WTC11 (cell line): ENCODE measurements around the gene EML6. TPM values are rescaled to one million over a fixed set of nuclear protein-coding genes. Genes with fewer than 3 reads are reported as not detected.

ENCODE experiments used
- ATAC-seq: fragments of 200-7000 bp; cut with Tn5 transposase; 2 replicates; pipeline ENCODE4 v1.10.0; 2021; ENCODE audit warnings: mild to moderate bottlenecking, moderate library complexity
- CTCF ChIA-PET: fragments of 300-600 bp; sonication (Branson Sonifier 250); formaldehyde crosslinking; loops from one replicate; lab custom pipeline; 2021; ENCODE audit warnings: antibody characterized with exemption; lab: Charles Lee
- POLR2A ChIA-PET: fragments of 350-600 bp; sonication (Branson Sonifier 250); formaldehyde crosslinking; loops from one replicate; lab custom pipeline; 2021; ENCODE audit warnings: antibody characterized with exemption; lab: Charles Lee
- DNase-seq: peaks from one replicate; pipeline ENCODE4 v3.0.0; 2021; ENCODE audit warnings: low spot score
- H3K27ac Mint-ChIP-seq: 2 replicates; pipeline ENCODE4 v1.8.0; 2021; ENCODE audit warnings: mixed read lengths
- H3K27me3 Mint-ChIP-seq: 2 replicates; pipeline ENCODE4 v1.8.0; 2021; ENCODE audit warnings: low read depth, mild to moderate bottlenecking, moderate library complexity, mixed read lengths
- H3K36me3 Mint-ChIP-seq: 2 replicates; pipeline ENCODE4 v1.8.0; 2021; ENCODE audit warnings: mixed read lengths
- H3K4me1 Mint-ChIP-seq: 2 replicates; pipeline ENCODE4 v1.8.0; 2022; ENCODE audit warnings: mixed read lengths
- H3K4me3 Mint-ChIP-seq: 2 replicates; pipeline ENCODE4 v1.8.0; 2021; ENCODE audit warnings: mild to moderate bottlenecking, moderate library complexity, mixed read lengths
- H3K9me3 Mint-ChIP-seq: 2 replicates; pipeline ENCODE4 v1.8.0; 2021; ENCODE audit warnings: mixed read lengths
- ELF4 ChIP-seq: sonication (generic); formaldehyde crosslinking; IDR thresholded peaks from 2 replicates; pipeline ENCODE4 v1.8.1; 2022; ENCODE audit warnings: low read depth, mild to moderate bottlenecking, moderate library complexity, missing genetic modification reagents
- GABPB1 ChIP-seq: sonication (generic); formaldehyde crosslinking; IDR thresholded peaks from 2 replicates; pipeline ENCODE4 v1.8.1; 2023; ENCODE audit warnings: mild to moderate bottlenecking, missing genetic modification reagents
- GRHL2 ChIP-seq: fragments of 250-450 bp; sonication (Bioruptor Pico); IDR thresholded peaks from 2 replicates; pipeline ENCODE4 v1.8.0; 2022; ENCODE audit warnings: mild to moderate bottlenecking, moderate library complexity; ENCODE audit not compliant: insufficient replicate concordance, severe bottlenecking
- IRF2 ChIP-seq: sonication (generic); formaldehyde crosslinking; IDR thresholded peaks from 2 replicates; pipeline ENCODE4 v1.8.0; 2022; ENCODE audit warnings: low read depth, missing genetic modification reagents, borderline replicate concordance
- JUN ChIP-seq: sonication (generic); formaldehyde crosslinking; IDR thresholded peaks from 2 replicates; pipeline ENCODE4 v1.8.0; 2023; ENCODE audit warnings: mild to moderate bottlenecking, missing genetic modification reagents
- NFE2L1 ChIP-seq: sonication (generic); formaldehyde crosslinking; IDR thresholded peaks from 2 replicates; pipeline ENCODE4 v1.8.1; 2023; ENCODE audit warnings: missing genetic modification reagents
- RELA ChIP-seq: sonication (generic); formaldehyde crosslinking; IDR thresholded peaks from 2 replicates; pipeline ENCODE4 v1.8.1; 2022; ENCODE audit warnings: missing genetic modification reagents, mild to moderate bottlenecking, borderline replicate concordance
- TCF7 ChIP-seq: sonication (generic); formaldehyde crosslinking; IDR thresholded peaks from 2 replicates; pipeline ENCODE4 v1.8.0; 2022; ENCODE audit warnings: mild to moderate bottlenecking, low read depth, missing genetic modification reagents, moderate library complexity
- TP53 ChIP-seq: sonication (generic); formaldehyde crosslinking; IDR thresholded peaks from 2 replicates; pipeline ENCODE4 v1.8.1; 2023; ENCODE audit warnings: mild to moderate bottlenecking, missing genetic modification reagents
- ZNF671 ChIP-seq: fragments of 250-450 bp; sonication (Bioruptor Pico); IDR thresholded peaks from 2 replicates; pipeline ENCODE4 v1.8.0; 2021; ENCODE audit warnings: mild to moderate bottlenecking
- total RNA-seq: library from RNA; stranded (reverse); gene quantifications from 3 replicates; pipeline ENCODE4 v1.2.3, GENCODE V29; 2021
- TF ChIP-seq, protein P1 (sequence below): fragments of 250-450 bp; sonication (Bioruptor Pico); conservative IDR thresholded peaks from 2 replicates; pipeline ENCODE4 v1.9.0; 2021; ENCODE audit warnings: mild to moderate bottlenecking
- TF ChIP-seq, protein P2 (sequence below): sonication (generic); formaldehyde crosslinking; conservative IDR thresholded peaks from 2 replicates; pipeline ENCODE4 v1.8.1; 2023; ENCODE audit warnings: mild to moderate bottlenecking, low read depth, missing genetic modification reagents, moderate library complexity
- TF ChIP-seq, protein P3 (sequence below): sonication (generic); formaldehyde crosslinking; IDR thresholded peaks from 2 replicates; pipeline ENCODE4 v1.8.1; 2023; ENCODE audit warnings: mild to moderate bottlenecking, missing genetic modification reagents, moderate library complexity
- TF ChIP-seq, protein P4 (sequence below): fragments of 250-450 bp; sonication (Bioruptor Pico); IDR thresholded peaks from 2 replicates; pipeline ENCODE4 v1.9.0; 2021; ENCODE audit warnings: mild to moderate bottlenecking
- TF ChIP-seq, protein P5 (sequence below): sonication (generic); formaldehyde crosslinking; IDR thresholded peaks from 2 replicates; pipeline ENCODE4 v1.8.0; 2022; ENCODE audit warnings: mild to moderate bottlenecking, missing genetic modification reagents
- TF ChIP-seq, protein P6 (sequence below): sonication (generic); formaldehyde crosslinking; IDR thresholded peaks from 2 replicates; pipeline ENCODE4 v1.8.0; 2022; ENCODE audit warnings: mild to moderate bottlenecking, missing genetic modification reagents
- TF ChIP-seq, protein P7 (sequence below): sonication (generic); formaldehyde crosslinking; IDR thresholded peaks from 2 replicates; pipeline ENCODE4 v1.8.1; 2022; ENCODE audit warnings: low read depth, mild to moderate bottlenecking, moderate library complexity, missing genetic modification reagents, borderline replicate concordance
- TF ChIP-seq, protein P8 (sequence below): sonication (generic); formaldehyde crosslinking; IDR thresholded peaks from 2 replicates; pipeline ENCODE4 v1.8.1; 2023; ENCODE audit warnings: mild to moderate bottlenecking, missing genetic modification reagents, borderline replicate concordance
- TF ChIP-seq, protein P9 (sequence below): sonication (generic); formaldehyde crosslinking; IDR thresholded peaks from 2 replicates; pipeline ENCODE4 v1.8.0; 2023; ENCODE audit warnings: missing genetic modification reagents

EML6 gene
- total RNA-seq, 1 experiment from 2014 or later: 2.1 TPM

DNA sequence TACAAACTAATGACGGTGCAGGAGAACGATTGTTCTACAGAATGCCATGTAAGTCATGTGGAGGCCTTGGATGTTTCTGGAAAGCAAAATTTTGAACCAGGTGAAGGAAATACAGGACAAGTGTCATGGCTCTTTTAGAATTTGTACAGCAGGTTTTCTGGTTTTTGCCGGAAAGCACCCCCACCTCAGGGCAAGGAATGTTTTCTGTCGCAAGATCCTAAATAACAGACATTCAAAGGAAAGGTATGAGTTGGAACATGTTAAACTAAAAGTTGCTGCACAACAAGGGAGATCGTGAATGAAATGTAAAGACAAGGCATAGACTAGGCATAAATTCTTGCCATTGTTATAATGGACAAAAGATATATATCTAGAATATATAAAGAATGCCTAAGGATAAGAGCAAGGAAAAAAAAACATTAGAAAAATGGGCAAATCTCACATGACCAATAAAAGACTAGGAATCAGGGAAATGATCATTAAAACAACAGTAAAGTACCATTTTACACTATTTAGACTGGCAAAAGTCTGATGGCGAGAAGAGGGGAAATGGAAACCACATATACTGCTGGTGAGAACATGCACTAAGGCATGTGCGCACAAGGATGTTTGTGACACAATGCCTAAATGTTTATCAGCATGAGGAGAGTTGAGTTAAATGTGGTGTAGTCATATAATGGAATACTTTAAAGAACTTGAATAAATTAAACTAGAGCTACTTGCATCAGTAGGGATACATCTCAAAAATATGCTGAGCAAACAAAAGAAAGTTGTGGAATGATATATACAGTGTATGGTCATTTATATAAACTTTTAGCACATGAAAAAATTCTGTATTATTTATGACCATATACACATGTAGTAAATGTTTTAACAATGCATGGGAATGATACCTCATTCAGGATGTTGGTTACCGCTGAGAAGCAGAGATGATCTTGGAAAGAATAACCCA, 127.0 kb downstream of the EML6 start:
- no peak overlapping the region for H3K27ac Mint-ChIP-seq
- H3K9me3 Mint-ChIP-seq: no peaks in the 10 kb centered on the region
- ATAC-seq: no peak
- no peak overlapping the region for H3K4me3 Mint-ChIP-seq
- no peaks in the 10 kb centered on the region for H3K4me1 Mint-ChIP-seq
- H3K36me3 Mint-ChIP-seq: no peaks in the 10 kb centered on the region
- CTCF ChIA-PET: no interaction called here
- TF ChIP-seq, protein P1, sequence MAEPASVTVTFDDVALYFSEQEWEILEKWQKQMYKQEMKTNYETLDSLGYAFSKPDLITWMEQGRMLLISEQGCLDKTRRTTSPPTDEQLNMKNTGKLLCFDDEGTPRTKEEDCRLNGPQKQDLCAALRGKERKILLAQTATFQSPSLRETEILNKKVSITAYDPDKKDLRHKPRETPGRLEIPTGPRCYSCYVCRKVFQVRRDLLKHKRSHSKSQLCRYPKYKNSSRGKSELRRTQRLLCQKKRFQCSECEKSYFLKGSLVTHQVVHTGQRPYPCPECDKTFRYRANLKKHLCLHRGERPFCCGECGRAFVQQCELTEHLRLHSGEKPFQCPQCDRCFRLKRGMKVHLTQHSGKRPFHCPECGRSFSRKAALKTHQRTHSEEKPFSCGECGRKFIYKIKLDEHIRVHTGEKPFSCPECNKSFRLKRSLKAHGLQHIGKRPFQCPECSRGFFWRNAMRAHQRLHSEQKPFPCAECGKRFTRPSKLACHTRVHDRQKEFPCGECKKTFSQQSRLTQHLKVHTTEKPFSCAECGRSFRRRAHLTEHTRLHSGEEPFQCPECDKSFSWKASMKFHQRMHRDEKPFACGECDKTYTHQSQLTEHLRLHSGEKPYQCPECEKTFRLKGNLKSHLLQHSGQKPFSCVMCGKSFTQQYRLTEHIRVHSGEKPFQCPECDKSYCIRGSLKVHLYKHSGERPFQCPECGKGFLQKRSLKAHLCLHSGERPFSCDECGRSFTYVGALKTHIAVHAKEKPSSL (CRISPR knock-in tag): no peak
- TF ChIP-seq, protein P2, sequence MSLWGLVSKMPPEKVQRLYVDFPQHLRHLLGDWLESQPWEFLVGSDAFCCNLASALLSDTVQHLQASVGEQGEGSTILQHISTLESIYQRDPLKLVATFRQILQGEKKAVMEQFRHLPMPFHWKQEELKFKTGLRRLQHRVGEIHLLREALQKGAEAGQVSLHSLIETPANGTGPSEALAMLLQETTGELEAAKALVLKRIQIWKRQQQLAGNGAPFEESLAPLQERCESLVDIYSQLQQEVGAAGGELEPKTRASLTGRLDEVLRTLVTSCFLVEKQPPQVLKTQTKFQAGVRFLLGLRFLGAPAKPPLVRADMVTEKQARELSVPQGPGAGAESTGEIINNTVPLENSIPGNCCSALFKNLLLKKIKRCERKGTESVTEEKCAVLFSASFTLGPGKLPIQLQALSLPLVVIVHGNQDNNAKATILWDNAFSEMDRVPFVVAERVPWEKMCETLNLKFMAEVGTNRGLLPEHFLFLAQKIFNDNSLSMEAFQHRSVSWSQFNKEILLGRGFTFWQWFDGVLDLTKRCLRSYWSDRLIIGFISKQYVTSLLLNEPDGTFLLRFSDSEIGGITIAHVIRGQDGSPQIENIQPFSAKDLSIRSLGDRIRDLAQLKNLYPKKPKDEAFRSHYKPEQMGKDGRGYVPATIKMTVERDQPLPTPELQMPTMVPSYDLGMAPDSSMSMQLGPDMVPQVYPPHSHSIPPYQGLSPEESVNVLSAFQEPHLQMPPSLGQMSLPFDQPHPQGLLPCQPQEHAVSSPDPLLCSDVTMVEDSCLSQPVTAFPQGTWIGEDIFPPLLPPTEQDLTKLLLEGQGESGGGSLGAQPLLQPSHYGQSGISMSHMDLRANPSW: no peak
- TF ChIP-seq TCF7 (CRISPR knock-in tag) (no peak), RELA (no peak), GRHL2 (CRISPR knock-in tag) (no peak), TP53 (CRISPR knock-in tag) (no peak), JUN (CRISPR knock-in tag) (no peak), GABPB1 (CRISPR knock-in tag) (no peak), ZNF671 (no peak), ELF4 (CRISPR knock-in tag) (no peak), NFE2L1 (no peak), IRF2 (CRISPR knock-in tag) (no peak)
- TF ChIP-seq, protein P3, sequence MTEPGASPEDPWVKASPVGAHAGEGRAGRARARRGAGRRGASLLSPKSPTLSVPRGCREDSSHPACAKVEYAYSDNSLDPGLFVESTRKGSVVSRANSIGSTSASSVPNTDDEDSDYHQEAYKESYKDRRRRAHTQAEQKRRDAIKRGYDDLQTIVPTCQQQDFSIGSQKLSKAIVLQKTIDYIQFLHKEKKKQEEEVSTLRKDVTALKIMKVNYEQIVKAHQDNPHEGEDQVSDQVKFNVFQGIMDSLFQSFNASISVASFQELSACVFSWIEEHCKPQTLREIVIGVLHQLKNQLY (CRISPR knock-in tag): no peak
- TF ChIP-seq, protein P4, sequence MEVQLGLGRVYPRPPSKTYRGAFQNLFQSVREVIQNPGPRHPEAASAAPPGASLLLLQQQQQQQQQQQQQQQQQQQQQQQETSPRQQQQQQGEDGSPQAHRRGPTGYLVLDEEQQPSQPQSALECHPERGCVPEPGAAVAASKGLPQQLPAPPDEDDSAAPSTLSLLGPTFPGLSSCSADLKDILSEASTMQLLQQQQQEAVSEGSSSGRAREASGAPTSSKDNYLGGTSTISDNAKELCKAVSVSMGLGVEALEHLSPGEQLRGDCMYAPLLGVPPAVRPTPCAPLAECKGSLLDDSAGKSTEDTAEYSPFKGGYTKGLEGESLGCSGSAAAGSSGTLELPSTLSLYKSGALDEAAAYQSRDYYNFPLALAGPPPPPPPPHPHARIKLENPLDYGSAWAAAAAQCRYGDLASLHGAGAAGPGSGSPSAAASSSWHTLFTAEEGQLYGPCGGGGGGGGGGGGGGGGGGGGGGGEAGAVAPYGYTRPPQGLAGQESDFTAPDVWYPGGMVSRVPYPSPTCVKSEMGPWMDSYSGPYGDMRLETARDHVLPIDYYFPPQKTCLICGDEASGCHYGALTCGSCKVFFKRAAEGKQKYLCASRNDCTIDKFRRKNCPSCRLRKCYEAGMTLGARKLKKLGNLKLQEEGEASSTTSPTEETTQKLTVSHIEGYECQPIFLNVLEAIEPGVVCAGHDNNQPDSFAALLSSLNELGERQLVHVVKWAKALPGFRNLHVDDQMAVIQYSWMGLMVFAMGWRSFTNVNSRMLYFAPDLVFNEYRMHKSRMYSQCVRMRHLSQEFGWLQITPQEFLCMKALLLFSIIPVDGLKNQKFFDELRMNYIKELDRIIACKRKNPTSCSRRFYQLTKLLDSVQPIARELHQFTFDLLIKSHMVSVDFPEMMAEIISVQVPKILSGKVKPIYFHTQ (CRISPR knock-in tag): no peak
- TF ChIP-seq, protein P5, sequence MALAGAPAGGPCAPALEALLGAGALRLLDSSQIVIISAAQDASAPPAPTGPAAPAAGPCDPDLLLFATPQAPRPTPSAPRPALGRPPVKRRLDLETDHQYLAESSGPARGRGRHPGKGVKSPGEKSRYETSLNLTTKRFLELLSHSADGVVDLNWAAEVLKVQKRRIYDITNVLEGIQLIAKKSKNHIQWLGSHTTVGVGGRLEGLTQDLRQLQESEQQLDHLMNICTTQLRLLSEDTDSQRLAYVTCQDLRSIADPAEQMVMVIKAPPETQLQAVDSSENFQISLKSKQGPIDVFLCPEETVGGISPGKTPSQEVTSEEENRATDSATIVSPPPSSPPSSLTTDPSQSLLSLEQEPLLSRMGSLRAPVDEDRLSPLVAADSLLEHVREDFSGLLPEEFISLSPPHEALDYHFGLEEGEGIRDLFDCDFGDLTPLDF (CRISPR knock-in tag): no peak
- TF ChIP-seq, protein P6, sequence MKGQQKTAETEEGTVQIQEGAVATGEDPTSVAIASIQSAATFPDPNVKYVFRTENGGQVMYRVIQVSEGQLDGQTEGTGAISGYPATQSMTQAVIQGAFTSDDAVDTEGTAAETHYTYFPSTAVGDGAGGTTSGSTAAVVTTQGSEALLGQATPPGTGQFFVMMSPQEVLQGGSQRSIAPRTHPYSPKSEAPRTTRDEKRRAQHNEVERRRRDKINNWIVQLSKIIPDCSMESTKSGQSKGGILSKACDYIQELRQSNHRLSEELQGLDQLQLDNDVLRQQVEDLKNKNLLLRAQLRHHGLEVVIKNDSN (CRISPR knock-in tag): no peak
- TF ChIP-seq, protein P7, sequence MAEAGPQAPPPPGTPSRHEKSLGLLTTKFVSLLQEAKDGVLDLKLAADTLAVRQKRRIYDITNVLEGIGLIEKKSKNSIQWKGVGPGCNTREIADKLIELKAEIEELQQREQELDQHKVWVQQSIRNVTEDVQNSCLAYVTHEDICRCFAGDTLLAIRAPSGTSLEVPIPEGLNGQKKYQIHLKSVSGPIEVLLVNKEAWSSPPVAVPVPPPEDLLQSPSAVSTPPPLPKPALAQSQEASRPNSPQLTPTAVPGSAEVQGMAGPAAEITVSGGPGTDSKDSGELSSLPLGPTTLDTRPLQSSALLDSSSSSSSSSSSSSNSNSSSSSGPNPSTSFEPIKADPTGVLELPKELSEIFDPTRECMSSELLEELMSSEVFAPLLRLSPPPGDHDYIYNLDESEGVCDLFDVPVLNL: no peak
- TF ChIP-seq, protein P8, sequence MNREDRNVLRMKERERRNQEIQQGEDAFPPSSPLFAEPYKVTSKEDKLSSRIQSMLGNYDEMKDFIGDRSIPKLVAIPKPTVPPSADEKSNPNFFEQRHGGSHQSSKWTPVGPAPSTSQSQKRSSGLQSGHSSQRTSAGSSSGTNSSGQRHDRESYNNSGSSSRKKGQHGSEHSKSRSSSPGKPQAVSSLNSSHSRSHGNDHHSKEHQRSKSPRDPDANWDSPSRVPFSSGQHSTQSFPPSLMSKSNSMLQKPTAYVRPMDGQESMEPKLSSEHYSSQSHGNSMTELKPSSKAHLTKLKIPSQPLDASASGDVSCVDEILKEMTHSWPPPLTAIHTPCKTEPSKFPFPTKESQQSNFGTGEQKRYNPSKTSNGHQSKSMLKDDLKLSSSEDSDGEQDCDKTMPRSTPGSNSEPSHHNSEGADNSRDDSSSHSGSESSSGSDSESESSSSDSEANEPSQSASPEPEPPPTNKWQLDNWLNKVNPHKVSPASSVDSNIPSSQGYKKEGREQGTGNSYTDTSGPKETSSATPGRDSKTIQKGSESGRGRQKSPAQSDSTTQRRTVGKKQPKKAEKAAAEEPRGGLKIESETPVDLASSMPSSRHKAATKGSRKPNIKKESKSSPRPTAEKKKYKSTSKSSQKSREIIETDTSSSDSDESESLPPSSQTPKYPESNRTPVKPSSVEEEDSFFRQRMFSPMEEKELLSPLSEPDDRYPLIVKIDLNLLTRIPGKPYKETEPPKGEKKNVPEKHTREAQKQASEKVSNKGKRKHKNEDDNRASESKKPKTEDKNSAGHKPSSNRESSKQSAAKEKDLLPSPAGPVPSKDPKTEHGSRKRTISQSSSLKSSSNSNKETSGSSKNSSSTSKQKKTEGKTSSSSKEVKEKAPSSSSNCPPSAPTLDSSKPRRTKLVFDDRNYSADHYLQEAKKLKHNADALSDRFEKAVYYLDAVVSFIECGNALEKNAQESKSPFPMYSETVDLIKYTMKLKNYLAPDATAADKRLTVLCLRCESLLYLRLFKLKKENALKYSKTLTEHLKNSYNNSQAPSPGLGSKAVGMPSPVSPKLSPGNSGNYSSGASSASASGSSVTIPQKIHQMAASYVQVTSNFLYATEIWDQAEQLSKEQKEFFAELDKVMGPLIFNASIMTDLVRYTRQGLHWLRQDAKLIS (CRISPR knock-in tag): no peak
- TF ChIP-seq, protein P9, sequence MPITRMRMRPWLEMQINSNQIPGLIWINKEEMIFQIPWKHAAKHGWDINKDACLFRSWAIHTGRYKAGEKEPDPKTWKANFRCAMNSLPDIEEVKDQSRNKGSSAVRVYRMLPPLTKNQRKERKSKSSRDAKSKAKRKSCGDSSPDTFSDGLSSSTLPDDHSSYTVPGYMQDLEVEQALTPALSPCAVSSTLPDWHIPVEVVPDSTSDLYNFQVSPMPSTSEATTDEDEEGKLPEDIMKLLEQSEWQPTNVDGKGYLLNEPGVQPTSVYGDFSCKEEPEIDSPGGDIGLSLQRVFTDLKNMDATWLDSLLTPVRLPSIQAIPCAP (CRISPR knock-in tag): no peak
- TF ChIP-seq, all 79 proteins: peak for 0
- H3K27me3 Mint-ChIP-seq: no peaks in the 10 kb centered on the region
- DNase-seq: no peak
- POLR2A ChIA-PET: no interaction called here
